ENCODE measurements around the gene SP140. TPM values are rescaled to one million over a fixed set of nuclear protein-coding genes. Genes with fewer than 3 reads are reported as not detected.

Gene SP140
- total and polyA plus RNA-seq, 2 of the 13 experiments (the other 11 are each of a cell fraction or from before 2014, with no cell fraction given), result 0.57 to 0.80 TPM

GRCh38 chr2:230216489-230216888 lies 9.0 kb upstream of the SP140 start (continued):
- TF ChIP-seq GRHL1 (CRISPR knock-in tag; conservative IDR thresholded peaks at IDR 0.05) (no peak), ZNF672 (CRISPR knock-in tag; IDR thresholded peaks at IDR 0.05) (no peak), ZNF691 (CRISPR knock-in tag; IDR thresholded peaks at IDR 0.05; ENCODE audit: borderline replicate concordance, low read depth) (no peak)

GRCh38 chr2:230217424-230217823 lies 8.1 kb upstream of the SP140 start:
- no peaks in the 10 kb centered on the region for H4K20me1 ChIP-seq (ENCODE audit: insufficient read depth, low read length)
- H3K4me3 ChIP-seq (replicated peaks in 1 of 3; ENCODE audit: insufficient read depth in 1 of 3, low read depth in 2 of 3, low read length in 3 of 3), result no peak overlapping the region
- CTCF ChIA-PET (ENCODE audit: low intra/inter-chr PET ratio, low total read pairs), result no interaction called here
- no peaks in the 10 kb centered on the region for H3K79me2 ChIP-seq (ENCODE audit: insufficient read depth, low read length)
- H3K9ac ChIP-seq (ENCODE audit: insufficient read depth, low read depth, low read length), result no peak overlapping the region
- no peaks in the 10 kb centered on the region; a peak in 1 of 5 replicates for H3K27me3 ChIP-seq (ENCODE audit: control insufficient read depth in 1 of 2, insufficient read depth in 2 of 2, low read length in 2 of 2)
- no peak overlapping the region for H3K27ac ChIP-seq (ENCODE audit: extremely low read length, insufficient read depth, low read length)
- intact Hi-C loops (cut with micrococcal nuclease; ENCODE audit: unreplicated experiment), result no loop called here
- no TSS peak for BruUV-seq (replicated peaks)
- H2AFZ ChIP-seq (ENCODE audit: low read length), result no peak overlapping the region
- peaks cover 17% of the 10 kb centered on the region for H3K4me1 ChIP-seq (ENCODE audit: insufficient read depth, low read length)
- in situ Hi-C loops (cut with HindIII; ENCODE audit: extremely low pct_ligation_motif_present, low pct_unique_long_range_greater_than_20kb), result no loop called here
- ATAC-seq (no peak), DNase-seq (ENCODE audit: low spot score) (no peak), FAIRE-seq (no peak)
- H3K36me3 ChIP-seq (replicated peaks in 1 of 2; ENCODE audit: control insufficient read depth in 1 of 2, insufficient read depth in 2 of 2, low read length in 2 of 2), result peaks cover 0 to 8% of the 10 kb centered on the region in 2 experiments; a peak in 3 of 5 replicates
- POLR2A ChIA-PET, result no interaction called here
- H3K9me3 ChIP-seq (ENCODE audit: low read length), result no peaks in the 10 kb centered on the region
- no peak overlapping the region for H3K4me2 ChIP-seq (ENCODE audit: low read depth, low read length)
- WGBS (ENCODE audit: low lambda C conversion rate), result over 99% methylated on average over 3 of the region's 3 CpGs
- no peak for TF ChIP-seq SOX6 (IDR thresholded peaks at IDR 0.05)
- no peak for TF ChIP-seq SOX6 (CRISPR knock-in tag; IDR thresholded peaks at IDR 0.05)
- no peak for TF ChIP-seq BRF2 (CRISPR knock-in tag; IDR thresholded peaks at IDR 0.05)
- TF ChIP-seq ZNF691 (CRISPR knock-in tag; IDR thresholded peaks at IDR 0.05; ENCODE audit: borderline replicate concordance, low read depth), result no peak
- no peak for TF ChIP-seq SP140L (CRISPR knock-in tag; IDR thresholded peaks at IDR 0.05; ENCODE audit: borderline replicate concordance)
- no peak for TF ChIP-seq STAT5B (CRISPR knock-in tag; IDR thresholded peaks at IDR 0.05)
- no peak for TF ChIP-seq KDM6A (CRISPR knock-in tag; IDR thresholded peaks at IDR 0.05; ENCODE audit: low read depth)
- TF ChIP-seq ZNF253 (CRISPR knock-in tag; IDR thresholded peaks at IDR 0.05; ENCODE audit: borderline replicate concordance), result no peak
- no peak for TF ChIP-seq ZNF138 (CRISPR knock-in tag; IDR thresholded peaks at IDR 0.05; ENCODE audit: low read depth)
- TF ChIP-seq TBP (CRISPR knock-in tag; IDR thresholded peaks at IDR 0.05), result no peak
- no peak for TF ChIP-seq MAX (IDR thresholded peaks at IDR 0.05)
- TF ChIP-seq ZBTB33 (CRISPR knock-in tag; IDR thresholded peaks at IDR 0.05), result no peak
- no peak for TF ChIP-seq CEBPG (CRISPR knock-in tag; IDR thresholded peaks at IDR 0.05)
- TF ChIP-seq HOXA5 (CRISPR knock-in tag; IDR thresholded peaks at IDR 0.05), result no peak
- no peak for TF ChIP-seq ZNF451 (CRISPR knock-in tag; IDR thresholded peaks at IDR 0.05)
- TF ChIP-seq CHCHD3 (CRISPR knock-in tag; IDR thresholded peaks at IDR 0.05), result no peak
